NCI-H2227 (cell line): ENCODE data around the gene TLR3.
"Not testable (repeated sequence)": the region's sequence is repeated elsewhere in the genome, so short reads cannot be mapped to it uniquely, and the experiment has no call there.

Experiments
- DNase-seq: peaks from one replicate; lab custom pipeline; 2025; ENCODE audit not compliant: unreplicated experiment; lab: John Stamatoyannopoulos, UW

TLR3 gene

DNA sequence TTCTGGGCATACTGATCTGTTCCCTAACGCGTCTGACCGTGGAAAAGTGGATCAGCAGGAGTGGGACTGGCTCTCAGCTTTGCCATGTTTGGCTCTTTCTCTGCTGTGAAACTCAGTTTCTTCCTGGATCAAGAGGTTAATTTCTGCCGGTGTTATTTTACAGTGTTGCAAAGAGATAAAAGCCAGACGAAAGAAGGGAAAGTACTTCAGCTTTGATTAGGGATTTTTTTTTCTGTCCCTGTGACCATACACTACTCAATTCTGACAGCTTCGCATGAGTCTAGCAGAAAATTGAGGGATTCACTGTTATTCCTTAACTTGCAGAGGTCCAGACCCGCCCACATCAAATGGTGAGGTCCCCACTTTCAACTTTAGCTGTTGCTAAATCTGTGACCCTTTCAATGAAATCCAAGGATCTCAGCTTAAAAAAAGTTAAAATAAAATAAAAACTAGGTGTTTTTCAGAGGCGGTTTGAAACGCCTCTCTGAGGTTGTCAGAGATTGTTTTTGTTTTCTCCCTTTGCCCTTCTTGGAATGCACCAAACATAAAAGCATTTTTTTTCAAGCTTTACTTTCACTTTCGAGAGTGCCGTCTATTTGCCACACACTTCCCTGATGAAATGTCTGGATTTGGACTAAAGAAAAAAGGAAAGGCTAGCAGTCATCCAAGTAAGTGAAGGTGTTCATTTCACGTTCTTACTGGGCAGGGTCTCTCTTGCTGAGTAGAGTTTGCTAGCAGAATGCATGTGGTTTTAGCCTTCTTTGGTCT lies at the start of gene TLR3:
TSS of gene TLR3 (plus strand) at position 576 of the 768 bp plus-strand sequence. CDS start 7,464 bp downstream, outside the sequence.
- DNase-seq, result no peak

DNA sequence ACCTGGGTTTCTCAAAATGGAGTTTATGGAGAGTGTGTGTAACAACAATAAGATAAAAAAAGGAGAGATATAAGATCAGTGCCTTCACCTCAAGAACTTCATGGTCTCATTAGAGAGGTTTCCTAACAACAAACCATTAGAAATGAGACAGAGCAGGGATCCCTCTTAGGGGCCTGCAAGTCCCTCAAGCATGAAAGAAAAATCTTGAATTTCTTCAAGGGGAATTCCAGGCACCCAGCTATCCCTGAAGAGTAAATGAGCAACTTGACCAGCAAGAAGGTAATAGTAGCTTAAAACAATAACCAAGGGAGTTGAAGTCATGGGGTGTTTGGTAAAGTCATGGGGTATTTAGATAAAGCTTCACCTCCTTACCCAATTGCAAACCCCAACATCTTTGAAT lies 49.7 kb upstream of the TLR3 start:
- no peak for DNase-seq

DNA sequence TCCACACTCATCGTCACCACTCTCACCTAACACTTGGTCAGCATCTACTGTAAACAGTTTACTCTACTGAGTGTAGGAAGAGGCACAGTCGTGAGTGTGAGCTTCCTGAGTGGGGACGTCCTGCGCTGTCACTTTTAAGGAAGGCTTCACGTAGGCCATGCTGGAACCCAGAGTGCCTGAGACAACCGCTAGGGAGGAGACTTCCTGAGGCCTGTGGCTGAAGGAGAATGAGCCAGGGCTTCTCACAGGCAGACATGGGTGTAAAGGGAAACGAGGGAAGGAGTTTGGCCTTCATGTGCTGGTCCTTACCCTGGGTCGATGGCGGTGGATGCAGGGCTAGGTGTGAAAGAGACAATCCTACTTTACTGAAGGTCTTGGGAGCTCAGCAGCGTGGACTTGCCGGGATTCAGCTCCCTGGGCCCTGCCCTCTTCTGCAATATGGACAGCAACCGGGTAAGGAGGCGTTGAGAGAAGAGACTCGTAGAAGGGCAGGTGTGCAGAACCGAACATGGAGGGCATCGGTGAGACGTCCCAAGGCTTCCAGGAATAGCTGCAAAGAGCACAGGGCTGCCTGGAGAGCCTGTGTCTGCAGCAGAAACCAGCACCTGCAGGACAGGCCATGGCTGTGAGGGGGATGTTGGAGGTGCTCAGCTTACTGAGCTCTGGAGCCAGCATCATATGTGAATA lies 48.7 kb upstream of the TLR3 start:
- no peak for DNase-seq

DNA sequence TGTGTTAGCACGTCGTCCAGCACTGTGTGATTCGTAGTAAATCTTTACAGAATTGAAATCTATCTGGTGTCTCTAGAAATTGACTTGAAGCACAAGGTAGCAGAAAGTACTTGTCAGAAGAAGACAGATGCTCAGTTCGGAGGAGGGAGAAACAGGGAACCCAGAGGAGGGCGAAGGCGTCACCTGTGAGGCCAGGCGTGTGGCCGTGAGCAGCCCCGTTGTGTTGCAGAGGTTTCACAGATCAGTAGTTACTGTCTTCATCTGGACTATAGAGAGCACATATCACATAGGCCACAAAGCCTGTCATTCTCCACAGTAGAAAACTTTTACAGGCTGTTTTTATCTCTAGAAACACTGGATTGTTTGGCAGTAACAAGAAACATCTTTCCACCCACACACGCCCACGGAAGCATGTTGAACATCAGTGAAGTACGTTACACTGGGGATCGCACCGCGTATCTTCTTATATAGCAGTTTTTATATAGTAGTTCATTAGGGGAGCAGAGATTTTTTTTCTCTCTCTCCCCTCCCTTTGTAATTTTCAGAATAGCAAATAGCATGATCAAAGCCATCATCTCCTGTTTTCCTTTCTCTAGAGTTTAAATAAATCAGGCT lies 48.1 kb upstream of the TLR3 start:
- DNase-seq, result no peak

DNA sequence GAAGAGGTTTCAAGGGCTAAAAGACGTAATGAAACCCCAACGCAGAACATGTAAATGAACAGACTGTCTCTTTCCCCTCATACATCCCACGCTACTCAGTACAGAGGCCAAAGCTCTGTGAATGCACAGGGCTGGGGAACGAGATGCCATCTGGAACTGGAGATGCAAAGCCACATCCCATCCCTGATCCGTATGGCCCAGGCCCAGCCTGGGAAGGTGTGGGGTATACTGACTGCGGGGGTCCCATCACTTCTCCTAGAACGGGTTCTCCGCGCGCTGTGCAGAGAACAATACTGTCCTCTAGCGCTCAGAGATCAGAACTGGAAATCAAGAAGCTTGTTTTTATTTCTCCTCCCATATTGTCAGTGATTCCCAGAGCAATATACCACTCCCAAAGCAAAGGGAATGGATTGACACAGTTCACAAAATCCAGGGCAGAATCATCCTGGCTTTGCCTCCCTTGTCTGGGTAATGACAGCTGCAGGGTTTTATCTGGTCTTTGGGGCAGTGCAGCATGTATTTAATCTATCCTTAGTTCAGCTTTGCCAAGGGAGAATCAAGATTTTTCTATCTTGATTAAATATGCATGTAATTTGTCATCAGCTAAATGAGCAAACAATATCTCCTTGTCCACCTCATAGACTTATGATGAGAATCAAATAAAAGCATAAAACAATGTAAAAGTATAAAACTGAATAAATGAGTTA lies 47.3 kb upstream of the TLR3 start:
- DNase-seq, result peak; percentile 57

DNA sequence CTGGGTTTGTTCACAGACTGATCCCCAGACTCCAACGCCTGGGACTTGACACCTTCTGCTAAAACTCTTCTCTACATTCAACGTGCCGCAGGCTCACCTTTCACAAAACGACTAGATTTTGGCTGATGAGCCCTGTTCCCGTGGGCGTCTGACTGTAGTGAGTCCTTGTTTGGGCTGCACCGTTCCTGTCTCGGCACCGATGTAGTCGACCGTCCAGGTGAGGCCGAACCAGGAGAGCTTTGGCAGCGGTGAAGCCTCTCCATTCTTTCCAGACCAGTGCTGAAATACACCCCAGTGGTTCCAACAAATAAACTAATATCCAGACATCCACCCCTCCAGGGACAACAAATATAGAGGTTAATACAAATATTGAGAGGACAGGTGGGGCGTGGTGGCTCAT lies 45.0 kb upstream of the TLR3 start:
- no peak for DNase-seq

DNA sequence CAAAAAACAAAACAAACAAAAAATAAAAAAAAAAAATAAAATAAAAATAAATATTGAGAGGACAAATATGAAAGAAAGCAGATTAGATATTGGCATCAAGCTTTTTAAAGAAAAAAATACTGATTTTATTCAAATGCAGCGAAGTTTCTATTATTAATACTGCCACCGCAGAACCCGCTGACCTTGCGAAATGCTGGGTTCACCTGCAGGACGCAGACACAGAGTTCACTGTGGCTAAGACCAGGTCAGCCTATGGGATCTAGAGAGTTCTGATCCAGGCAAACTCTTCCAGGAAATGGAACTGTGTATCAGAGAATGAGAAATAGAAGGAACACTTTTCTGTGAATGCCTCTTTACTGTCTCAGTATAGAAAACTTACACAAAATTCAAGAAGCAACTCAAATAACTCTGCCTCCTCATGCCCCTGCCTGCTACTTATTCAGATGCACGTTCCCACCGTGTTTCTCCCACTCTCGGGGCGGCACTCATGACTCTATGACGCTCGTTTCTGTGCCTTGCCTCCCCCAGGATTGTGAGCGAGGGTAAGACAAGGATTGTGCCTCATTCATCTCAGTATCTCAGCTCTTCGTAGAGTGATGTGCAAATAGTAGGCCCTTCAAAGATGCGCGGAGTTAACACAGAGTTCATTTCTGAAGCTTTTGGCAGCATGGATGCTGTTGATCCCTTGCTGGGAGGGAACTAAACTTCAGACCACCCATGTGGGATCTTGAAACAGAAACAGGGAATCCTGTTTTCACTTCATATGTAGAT lies 44.1 kb upstream of the TLR3 start:
- DNase-seq, result no peak

DNA sequence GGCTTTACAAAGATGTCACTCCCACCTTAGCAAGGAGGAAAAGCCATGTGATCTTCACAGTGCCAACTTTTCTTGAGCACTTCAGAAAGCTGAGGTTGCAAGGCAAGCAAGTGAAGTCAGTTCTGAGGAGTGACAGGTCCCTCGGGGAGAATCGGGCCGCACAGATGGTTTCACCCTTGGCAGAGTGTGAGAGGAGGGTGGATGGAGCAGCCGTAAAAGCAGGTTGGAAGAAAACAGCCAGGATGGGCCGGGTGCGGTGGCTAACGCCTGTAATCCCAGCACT lies 43.6 kb upstream of the TLR3 start:
- no peak for DNase-seq

DNA sequence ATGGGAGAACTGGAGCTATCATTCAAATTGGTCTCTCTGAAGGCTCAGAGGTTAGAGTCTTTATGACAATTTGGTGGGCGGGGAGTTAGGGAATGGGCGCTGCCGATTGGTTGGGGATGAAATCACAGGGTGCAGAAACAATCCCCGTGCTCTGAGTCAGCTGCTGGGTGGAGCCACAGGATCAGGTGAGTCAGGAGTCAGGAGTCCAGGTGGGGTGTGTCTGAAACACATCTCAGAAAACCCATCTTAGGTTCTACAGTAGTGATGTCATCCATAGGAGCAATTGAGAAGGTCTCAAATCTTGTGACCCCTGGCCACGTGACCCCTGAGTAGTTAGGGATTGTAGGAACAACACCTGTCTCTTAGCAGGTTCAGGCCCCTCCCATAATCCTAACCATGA lies 41.6 kb upstream of the TLR3 start:
- no peak for DNase-seq

DNA sequence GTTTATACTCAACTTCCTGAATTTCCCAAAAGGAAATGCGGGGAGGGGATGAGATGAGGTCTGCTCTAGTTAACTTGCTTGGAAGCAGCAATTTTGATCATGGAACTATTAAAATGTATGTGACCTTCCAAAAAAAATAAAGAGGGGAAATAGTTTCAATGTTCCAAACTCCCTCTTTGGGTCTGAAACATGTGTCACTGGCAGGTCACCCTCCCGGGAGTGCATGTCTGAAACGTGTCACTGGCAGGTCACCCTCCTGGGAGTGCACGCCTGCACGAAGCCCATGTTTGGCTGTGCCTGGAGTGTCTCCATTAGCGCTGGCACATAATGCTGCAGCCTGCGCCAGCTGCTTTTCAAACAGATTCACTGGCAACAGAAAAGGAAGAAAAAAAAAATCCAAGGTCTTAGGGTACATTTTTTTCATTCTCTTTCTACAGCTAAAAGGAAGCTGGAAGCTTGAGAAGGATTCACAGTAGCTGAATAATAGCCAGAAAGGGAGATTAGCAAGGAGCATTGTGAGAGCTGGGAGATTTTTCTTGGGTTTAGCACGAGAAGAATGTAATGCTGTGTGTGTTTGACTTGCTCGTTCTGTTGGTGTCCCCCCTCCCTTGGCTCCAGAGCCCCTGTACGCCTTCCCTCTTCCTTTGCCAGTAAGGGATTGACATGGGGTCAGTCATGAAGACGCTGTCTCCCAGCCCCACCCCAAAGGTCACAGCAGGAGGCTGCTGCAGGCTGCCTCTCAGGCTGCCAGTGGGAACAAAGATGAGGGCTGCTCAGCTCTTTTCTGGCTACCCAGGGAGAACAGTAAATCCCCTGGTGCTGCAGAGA lies 39.2 kb upstream of the TLR3 start:
- peak; percentile 33 for DNase-seq

DNA sequence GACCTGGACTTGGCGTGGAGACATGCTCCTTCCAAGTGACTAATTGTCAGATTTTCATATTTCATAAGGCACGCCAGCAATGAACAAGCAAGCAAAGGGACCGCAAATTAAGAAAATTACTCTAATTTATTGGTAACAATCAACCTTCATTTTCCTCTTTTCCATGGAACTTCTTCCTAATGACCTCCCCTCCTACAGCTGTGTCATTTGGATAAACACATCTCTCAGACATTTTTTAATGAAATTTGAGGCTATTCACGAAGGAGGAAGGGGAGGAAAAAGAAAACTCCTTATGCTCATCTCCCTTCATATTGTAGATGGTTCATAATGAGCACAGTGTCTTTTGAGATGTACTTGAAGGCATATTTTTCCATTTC lies 38.6 kb upstream of the TLR3 start:
- DNase-seq, result no peak

DNA sequence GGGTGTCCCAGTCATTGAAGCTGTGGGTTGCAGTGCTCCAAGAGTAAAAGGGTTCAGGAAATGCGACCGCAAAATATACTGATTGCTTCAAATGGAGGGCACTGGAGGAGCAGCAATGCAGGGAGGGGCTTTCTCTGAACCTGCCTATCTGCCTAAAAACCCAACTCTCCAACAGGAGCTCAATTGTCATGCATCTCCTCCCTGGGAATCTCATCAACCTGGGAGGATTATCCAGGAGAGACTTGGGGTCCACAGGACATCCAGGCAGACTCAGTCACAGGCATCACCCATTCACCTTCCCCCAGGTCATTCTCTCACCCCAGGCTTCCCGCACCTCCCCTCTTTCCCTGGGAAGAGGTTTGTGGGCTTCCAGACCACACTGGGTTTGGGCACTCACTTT lies 38.2 kb upstream of the TLR3 start:
- DNase-seq, result no peak

DNA sequence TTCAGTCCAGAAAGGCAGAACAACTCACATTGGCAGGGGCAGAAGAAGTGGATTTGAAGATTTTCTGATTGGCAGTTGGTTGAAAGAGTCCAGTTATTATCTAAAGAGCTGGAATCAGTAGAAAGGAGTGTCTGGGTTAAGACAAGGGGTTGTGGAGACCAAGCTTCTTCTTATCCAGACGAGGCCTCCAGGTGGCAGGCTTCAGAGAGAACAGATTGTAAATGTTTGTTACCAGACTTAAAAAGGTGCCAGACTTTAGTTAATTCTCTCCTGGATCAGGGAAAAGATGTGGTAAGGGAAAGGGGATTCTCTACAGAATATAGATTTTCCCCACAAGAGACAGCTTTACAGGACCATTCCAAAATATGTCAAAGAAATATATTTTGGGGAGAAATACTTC lies 36.7 kb upstream of the TLR3 start:
- no peak for DNase-seq

DNA sequence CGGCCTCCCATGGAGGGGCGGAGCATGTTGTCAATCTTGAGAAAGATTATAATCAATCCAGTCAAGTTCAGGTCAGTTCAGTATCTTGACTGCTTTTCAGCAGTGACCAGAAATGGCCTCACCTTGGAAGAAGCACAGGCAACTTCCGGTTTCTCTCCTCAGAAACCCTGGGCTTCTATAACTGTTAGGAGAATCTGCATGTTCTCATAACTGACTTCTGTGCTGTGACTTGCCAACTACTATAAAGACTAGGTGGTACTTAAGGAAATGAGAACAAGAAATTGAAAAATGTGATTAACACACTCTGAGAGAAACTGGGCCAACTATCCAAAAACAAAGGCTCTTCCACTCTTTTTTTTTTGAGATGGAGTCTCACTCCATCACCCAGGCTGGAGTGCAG lies 35.9 kb upstream of the TLR3 start:
- no peak for DNase-seq

DNA sequence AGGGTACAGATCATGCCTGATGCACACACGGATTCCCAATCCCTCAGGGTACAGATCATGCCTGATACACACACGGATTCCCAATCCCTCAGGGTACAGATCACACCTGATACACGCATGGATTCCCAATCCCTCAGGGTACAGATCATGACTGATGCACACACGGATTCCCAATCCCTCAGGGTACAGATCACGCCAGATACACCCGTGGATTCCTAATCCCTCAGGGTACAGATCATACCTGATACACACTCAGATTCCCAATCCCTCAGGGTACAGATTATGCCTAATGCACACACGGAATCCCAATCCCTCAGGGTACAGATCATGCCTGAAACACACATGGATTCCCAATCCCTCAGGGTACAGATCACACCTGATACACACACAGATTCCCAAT lies 34.3 kb upstream of the TLR3 start:
- DNase-seq, result not testable (repeated sequence)

DNA sequence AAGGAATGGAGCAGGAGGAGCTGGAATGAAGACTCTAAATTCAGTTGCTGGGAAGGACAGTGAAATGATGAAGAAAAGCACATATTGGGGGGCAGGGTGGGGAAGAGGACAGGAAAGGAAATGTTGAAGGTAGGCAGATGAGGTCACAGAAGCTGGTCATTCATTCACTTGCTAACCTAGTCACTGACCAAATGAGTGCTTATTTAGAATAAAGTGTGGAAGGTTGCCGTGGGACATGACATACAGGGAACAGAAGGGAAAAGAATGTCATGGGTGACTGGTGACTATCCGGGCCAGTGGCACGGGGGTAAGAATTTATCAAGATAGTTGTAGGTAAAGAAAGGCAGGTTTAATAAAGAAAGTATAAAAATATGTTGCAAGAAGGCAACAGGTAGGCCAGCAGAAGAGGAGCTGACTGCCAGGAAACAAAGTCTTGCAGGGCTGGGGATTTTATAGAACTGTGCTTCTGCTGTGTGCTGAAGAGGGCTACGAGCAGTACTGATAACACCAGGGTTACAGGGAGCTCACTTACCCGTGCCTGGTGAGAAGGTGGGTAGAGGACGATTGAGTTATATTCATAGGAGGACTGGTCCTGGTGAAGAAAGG lies 31.9 kb upstream of the TLR3 start:
- no peak for DNase-seq

DNA sequence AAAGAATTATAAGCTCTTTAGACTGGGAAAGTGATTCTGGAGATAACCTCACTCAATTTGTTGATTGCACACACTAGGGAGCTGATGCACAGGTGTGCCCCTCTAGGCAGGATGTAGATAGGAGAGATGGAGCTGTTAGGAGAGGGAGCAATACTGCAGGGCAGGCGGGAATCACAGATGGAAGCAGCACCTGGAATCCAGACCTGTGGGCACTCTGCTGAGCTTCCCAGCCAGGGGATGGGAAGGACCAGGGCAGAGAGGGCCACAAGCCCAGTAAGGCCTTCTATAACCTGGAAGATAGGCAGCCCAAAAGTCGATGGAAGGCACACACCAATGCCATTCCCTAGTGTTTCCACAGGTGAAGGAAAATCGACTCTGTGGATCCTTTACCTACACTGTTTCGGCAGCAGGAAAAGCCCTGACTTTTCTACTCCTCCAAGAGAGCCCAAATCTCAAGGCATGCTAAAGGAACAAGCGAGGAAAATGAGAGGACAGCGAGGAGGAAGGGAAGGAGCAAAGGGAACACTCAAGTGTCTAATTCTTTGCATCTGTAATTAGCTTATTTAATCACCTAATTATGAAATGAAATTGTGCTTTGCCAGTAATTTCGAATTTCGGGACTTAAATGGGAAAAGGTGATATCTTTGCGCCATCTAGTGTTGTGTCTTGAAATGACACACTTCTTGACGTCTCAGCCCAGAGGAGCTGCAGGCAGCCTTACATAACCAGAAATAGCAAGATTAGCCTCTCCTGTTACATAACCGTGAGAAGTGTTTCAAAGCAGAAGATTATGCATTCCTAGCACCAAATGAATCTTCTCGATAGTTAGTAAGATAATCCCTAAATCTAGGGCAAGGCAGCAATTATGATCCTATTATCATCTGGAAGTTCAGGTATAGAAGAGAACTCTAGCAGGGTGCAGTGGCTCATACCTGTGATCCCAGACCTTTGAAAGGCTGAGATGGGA lies 31.0 kb upstream of the TLR3 start:
- peak; percentile 74 for DNase-seq

DNA sequence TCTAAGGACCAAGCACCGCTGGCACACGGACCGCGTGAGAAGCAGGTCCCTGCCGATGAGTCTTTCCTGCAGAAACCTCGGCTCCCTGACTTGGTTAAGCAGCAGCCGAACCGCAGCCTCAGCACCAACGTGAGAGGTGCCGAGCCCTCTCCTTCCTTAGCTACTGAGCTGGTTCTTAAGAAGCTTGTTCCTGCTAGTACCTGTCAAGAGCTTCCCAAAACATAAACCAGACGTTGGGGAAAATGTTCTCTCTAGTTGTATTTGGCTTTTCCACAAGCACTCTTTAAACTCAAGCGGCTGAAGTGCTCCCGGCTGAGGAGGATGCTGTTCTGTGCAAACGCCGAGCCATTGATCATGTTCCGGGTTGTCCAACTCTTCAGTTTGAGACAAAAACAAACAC lies 29.3 kb upstream of the TLR3 start:
- DNase-seq, result peak; percentile 26

DNA sequence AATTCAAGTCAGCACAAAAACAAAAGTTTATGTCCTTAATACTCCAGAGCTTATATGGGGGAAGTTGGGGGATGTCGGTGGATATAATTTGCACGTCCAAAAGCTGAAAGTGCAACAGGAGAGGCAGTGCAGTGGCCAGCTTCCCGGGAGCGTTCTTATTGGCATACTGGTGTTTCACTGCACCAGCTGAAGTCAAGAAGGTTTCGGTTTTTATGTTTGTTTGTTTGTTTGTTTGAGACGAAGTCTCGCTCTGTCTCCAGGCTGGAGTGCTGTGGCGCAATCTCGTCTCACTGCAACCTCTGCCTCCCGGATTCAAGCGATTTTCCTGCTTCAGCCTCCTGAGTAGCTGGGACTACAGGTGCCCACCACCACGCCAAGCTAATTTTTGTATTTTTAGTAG lies 28.6 kb upstream of the TLR3 start:
- no peak for DNase-seq
